Activated naive CD4-positive, alpha-beta T cell treated with anti-CD3 and anti-CD28 coated beads for 36 hours (primary cell): ENCODE measurements around the gene KCTD2. TPM values are rescaled to one million over a fixed set of nuclear protein-coding genes. Genes with fewer than 3 reads are reported as not detected.
A peak's percentile ranks its signal among the peaks of the same experiment; 100 is the strongest.
"Not testable (repeated sequence)": the region's sequence is repeated elsewhere in the genome, so short reads cannot be mapped to it uniquely, and the experiment has no call there.

Source experiments
- CTCF ChIA-PET: fragments of 350-600 bp; sonication (Branson Sonifier 250); formaldehyde crosslinking; loops from one replicate; lab custom pipeline; 2021; ENCODE audit warnings: antibody characterized with exemption; lab: Charles Lee
- DNase-seq: peaks from one replicate; pipeline ENCODE4 v3.0.0-alpha.2; 2020
- H3K27ac Mint-ChIP-seq: one replicate; pipeline ENCODE4 v1.8.0; 2021; ENCODE audit warnings: mild to moderate bottlenecking, mixed read lengths
- H3K27me3 Mint-ChIP-seq: one replicate; pipeline ENCODE4 v1.8.0; 2021; ENCODE audit warnings: low read depth, mixed read lengths
- H3K36me3 Mint-ChIP-seq: one replicate; pipeline ENCODE4 v1.8.0; 2021; ENCODE audit warnings: low read depth, mixed read lengths
- H3K4me1 Mint-ChIP-seq: one replicate; pipeline ENCODE4 v1.8.0; 2021; ENCODE audit warnings: low read depth, mixed read lengths
- H3K4me3 Mint-ChIP-seq: one replicate; pipeline ENCODE4 v1.8.0; 2021; ENCODE audit warnings: mild to moderate bottlenecking, moderate library complexity, mixed read lengths
- H3K9me3 Mint-ChIP-seq: one replicate; pipeline ENCODE4 v1.8.0; 2021; ENCODE audit warnings: mixed read lengths
- intact Hi-C: fragments of 100-400 bp; cut with micrococcal nuclease; formaldehyde crosslinking; loops from one replicate; pipeline ENCODE4 v1.15.1; 2023
- total RNA-seq, 2 experiments: library from RNA; stranded (reverse); gene quantifications; one replicate each; pipeline ENCODE4 v1.2.3, GENCODE V29; 2021

Gene KCTD2
- total RNA-seq, 2 experiments from 2014 or later, result 18.7 to 20.8 TPM

DNA sequence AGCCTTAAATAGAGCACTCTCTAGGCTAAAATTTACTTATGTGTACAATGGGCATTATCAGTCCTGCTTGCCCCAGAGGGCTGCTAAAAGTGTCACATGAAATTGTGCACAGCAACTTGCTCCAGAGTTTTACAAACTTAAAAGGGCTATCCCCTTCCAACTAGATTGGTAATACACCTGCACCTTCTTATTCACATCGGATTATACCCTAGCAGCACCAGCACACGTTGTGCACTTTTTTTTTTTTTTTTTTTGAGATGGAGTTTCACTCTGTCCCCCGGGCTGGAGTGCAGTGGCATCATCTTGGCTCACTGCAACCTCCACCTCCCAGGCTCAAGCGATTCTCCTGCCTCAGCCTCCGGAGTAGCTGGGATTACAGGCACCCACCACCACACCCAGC is 3.2 kb upstream of the KCTD2 start:
- CTCF ChIA-PET, H3K27me3 Mint-ChIP-seq, DNase-seq, intact Hi-C loops, H3K36me3 Mint-ChIP-seq, H3K4me3 Mint-ChIP-seq, H3K27ac Mint-ChIP-seq, H3K9me3 Mint-ChIP-seq: not testable (repeated sequence)
- peaks cover 34% of the 10 kb centered on the region for H3K4me1 Mint-ChIP-seq

DNA sequence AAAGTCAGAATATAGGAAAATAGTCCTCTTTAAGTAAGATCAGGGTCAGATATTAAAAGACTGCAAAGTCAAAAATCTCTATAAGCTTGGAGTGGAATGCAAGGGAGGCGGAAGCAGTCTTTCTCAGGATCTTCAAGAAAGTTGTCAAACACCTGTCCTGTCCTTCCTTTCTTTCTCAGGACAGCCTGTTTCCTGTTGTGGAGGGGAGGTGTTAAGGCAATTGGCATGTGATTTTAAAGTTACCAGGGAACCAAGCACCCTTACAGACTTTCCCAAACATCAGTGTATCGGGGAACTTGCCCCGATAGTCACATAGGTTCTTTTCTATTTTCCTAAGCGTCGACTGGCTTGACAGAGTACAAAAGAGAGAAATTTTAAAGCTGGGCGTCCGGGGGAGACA is 2.3 kb upstream of the KCTD2 start:
- no peaks in the 10 kb centered on the region for H3K27me3 Mint-ChIP-seq
- no peak for DNase-seq
- H3K4me1 Mint-ChIP-seq, result peaks cover 44% of the 10 kb centered on the region
- peaks cover 7% of the 10 kb centered on the region for H3K36me3 Mint-ChIP-seq
- H3K9me3 Mint-ChIP-seq, result no peaks in the 10 kb centered on the region
- CTCF ChIA-PET, result no interaction called here
- peak overlapping the region; percentile 36 for H3K4me3 Mint-ChIP-seq
- intact Hi-C loops, result loop anchor here (5.0 kb wide), 6 partner anchors 43 to 172 kb away; partner anchors contain the start of genes ARMC7, FDXR, SLC16A5 and SUMO2
- H3K27ac Mint-ChIP-seq, result no peak overlapping the region

DNA sequence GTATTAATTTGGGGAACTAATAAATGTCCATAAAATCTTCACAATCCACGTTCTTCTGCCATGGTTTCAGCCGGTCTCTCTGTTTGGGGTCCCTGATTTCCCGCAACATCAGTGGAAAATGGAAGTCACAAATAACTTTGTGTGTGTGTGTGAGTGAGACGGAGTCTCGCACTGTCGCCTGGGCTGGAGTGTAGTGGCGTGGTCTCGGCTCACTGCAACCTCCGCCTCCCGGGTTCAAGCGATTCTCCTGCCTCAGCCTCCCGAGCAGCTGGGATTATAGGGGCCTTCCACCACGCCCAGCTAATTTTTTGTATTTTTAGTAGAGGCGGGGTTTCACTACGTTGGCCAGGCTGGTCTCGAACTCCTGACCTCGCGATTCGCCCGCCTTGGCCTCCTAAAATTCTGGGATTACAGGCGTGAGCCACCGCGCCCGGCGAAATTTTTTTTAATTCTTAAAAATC is 1.0 kb upstream of the KCTD2 start:
- Mint-ChIP-seq H3K4me3 (peak overlapping the region; percentile 97), H3K4me1 (peaks cover 47% of the 10 kb centered on the region)
- intact Hi-C loops, result loop anchor here (2.0 to 5.0 kb wide), 9 partner anchors 13 to 174 kb away; partner anchors contain the start of genes ARMC7, CDR2L, FDXR and MRPL58
- CTCF ChIA-PET, result interaction anchor here (0.8 kb wide), 1 partner anchor 9 kb away, joined by 3 read pairs; no protein-coding TSS in a partner anchor
- DNase-seq, H3K9me3 Mint-ChIP-seq, H3K27me3 Mint-ChIP-seq, H3K36me3 Mint-ChIP-seq, H3K27ac Mint-ChIP-seq: not testable (repeated sequence)

DNA sequence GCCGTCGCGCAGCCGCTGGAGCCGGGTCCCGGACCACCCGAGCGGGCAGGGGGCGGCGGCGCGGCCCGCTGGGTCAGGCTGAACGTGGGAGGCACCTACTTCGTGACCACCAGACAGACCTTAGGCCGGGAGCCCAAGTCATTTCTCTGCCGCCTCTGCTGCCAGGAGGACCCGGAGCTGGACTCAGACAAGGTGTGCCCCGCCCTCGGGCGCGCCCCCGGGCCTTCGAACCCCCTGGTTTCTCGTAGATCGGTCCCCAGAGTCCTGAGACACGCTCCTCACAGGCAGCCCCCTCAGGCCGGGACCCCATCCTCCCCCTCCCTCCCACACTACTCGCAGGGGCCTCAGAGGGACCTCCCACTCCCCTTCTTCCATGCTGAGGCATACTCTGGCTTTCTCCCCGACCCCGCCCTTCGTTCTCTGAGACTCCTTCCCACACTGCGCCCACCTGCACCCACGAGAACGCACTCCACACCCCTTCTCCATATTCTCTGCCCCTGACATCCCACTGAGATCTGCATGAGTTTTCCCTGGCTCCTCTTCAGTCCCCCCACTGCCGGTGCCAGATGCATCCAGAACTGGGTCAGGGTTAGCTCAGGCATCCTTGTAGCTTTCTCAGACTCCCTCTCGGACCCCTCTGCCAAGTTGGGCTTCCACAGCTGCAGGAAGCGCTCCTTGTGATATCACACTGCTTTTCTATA is 523 bp downstream of the KCTD2 start:
- Mint-ChIP-seq H3K4me3 (peak overlapping the region; percentile 97), H3K27ac (peak overlapping the region; percentile 87), H3K36me3 (peaks cover 8% of the 10 kb centered on the region), H3K27me3 (no peaks in the 10 kb centered on the region), H3K9me3 (no peaks in the 10 kb centered on the region), H3K4me1 (peaks cover 47% of the 10 kb centered on the region)
- intact Hi-C loops, result loop anchor here (1.0 to 5.0 kb wide), 11 partner anchors 11 to 175 kb away; partner anchors contain the start of genes ARMC7, CDR2L, FDXR and JPT1
- CTCF ChIA-PET, result interaction anchor here (1.0 to 3.0 kb wide), 4 partner anchors 13 to 89 kb away, joined by 3 to 17 read pairs (median 10); no protein-coding TSS in a partner anchor
- peak; percentile 30 for DNase-seq

DNA sequence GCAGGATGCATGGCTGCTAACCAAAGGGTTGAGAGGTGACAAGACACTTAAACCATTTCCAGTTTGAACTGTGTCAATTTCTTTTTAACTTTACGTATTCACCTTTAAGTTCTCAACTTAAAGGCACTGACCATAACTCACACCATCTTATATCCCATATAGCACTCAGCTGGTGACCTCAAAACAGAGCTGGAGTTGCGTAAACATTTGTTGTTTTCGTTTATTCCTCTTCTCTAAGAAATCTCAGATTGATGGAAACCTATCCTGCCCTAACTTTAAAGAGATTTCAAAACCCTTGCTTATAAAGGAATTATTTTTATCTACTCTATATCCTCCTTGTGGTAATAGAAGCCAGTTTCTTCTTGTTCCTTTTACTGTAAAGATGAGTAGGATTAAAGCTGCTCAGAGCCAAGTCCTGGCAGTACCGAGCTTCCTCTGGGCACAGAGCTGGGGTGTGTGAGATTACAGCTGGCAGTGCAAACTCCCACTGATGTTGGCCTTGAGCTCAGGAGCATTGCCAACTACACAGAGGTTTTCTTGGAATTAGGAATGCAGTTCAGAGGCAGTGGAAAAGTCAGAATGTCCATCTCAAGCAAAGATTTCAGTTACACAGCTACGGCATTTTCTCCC is 1.3 kb downstream of the KCTD2 start:
- H3K27ac Mint-ChIP-seq, result peak overlapping the region; percentile 87
- H3K9me3 Mint-ChIP-seq, result no peaks in the 10 kb centered on the region
- intact Hi-C loops, result loop anchor here (5.0 kb wide), 6 partner anchors 39 to 176 kb away; partner anchors contain the start of genes ARMC7, FDXR, SLC16A5 and SUMO2
- peaks cover 10% of the 10 kb centered on the region for H3K36me3 Mint-ChIP-seq
- no peaks in the 10 kb centered on the region for H3K27me3 Mint-ChIP-seq
- CTCF ChIA-PET, result interaction anchor here (0.8 to 3.0 kb wide), 5 partner anchors 9 to 125 kb away, joined by 3 to 17 read pairs (median 4); no protein-coding TSS in a partner anchor
- peaks cover 47% of the 10 kb centered on the region for H3K4me1 Mint-ChIP-seq
- H3K4me3 Mint-ChIP-seq, result peak overlapping the region; percentile 97
- no peak for DNase-seq

DNA sequence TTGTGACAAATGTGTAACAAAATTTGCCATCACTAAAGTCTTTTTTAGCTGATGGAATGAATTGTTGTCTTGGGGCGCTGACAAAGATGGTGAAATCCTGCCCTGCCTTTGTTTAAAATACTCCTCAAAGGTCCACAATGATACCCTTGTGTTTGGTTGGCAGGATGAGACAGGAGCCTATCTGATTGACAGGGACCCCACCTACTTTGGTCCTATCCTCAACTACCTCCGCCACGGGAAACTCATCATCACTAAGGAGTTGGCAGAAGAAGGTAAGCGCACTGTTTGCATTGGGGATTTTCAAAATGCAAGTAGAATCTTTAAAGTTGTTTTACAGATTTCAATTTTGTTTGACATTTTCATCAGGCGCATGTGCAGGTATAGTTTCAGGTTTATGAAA is 2.0 kb downstream of the KCTD2 start:
- H3K27me3 Mint-ChIP-seq, result no peaks in the 10 kb centered on the region

DNA sequence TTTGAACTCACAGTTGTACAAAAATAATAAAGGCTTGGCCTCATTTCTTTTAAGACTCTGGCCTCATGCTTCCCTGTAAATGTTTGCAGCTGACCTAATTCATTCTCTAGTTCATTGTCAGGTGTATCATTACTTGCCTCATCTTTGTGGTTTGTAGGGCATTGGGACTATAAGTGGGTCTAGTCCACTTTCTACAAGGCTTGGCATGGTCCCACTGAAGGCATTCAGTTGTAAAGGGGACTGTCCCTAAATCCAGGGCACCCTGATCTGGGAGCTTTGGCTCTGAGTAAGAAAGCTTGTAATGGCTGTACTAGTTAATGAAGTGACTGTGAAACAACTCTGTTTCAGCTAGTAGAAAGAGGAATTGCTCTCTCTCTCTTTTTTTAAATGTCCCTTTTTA is 2.7 kb downstream of the KCTD2 start:
- intact Hi-C loops, result loop anchor here (5.0 kb wide), 6 partner anchors 38 to 177 kb away; partner anchors contain the start of genes ARMC7, FDXR, SLC16A5 and SUMO2
- Mint-ChIP-seq H3K4me1 (peaks cover 41% of the 10 kb centered on the region), H3K27me3 (no peaks in the 10 kb centered on the region), H3K4me3 (no peak overlapping the region), H3K9me3 (no peaks in the 10 kb centered on the region), H3K36me3 (peaks cover 14% of the 10 kb centered on the region), H3K27ac (no peak overlapping the region)
- CTCF ChIA-PET, result interaction anchor here (1.0 to 3.0 kb wide), 3 partner anchors 11 to 64 kb away, joined by 3 to 17 read pairs (median 12); no protein-coding TSS in a partner anchor
- DNase-seq, result peak; percentile 13

More for the DNA sequence above, 2.0 kb downstream of the KCTD2 start:
- Mint-ChIP-seq H3K36me3 (peaks cover 14% of the 10 kb centered on the region), H3K27ac (no peak overlapping the region), H3K4me1 (peaks cover 44% of the 10 kb centered on the region), H3K4me3 (no peak overlapping the region), H3K9me3 (no peaks in the 10 kb centered on the region)
- no peak for DNase-seq
- CTCF ChIA-PET, result interaction anchor here (0.8 to 3.0 kb wide), 6 partner anchors 8 to 124 kb away, joined by 3 to 17 read pairs (median 4); no protein-coding TSS in a partner anchor
- intact Hi-C loops, result loop anchor here (5.0 kb wide), 6 partner anchors 38 to 177 kb away; partner anchors contain the start of genes ARMC7, FDXR, SLC16A5 and SUMO2

DNA sequence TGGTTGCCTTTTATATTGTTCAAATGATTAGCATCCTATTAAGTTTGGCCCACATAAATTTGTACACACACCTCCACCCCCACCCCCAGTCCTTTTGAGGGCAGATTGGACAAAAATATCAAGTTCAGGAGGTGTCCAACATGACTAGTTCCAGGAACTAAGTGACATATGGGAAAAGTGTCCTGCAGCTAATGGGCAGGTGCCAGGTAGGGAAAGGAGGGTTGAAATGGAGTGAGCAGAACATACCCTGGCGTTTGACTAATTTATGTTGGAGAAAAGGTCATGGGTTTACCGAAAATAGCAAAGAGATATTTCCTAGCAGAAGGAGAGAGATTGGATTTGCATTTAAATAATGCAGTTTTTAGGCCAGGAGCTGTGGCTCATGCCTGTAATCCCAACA is 4.9 kb downstream of the KCTD2 start:
- intact Hi-C loops, result no loop called here
- H3K9me3 Mint-ChIP-seq, result no peaks in the 10 kb centered on the region
- peaks cover 17% of the 10 kb centered on the region for H3K36me3 Mint-ChIP-seq
- no peak for DNase-seq
- no peak overlapping the region for H3K27ac Mint-ChIP-seq
- peaks cover 37% of the 10 kb centered on the region for H3K4me1 Mint-ChIP-seq
- no peak overlapping the region for H3K4me3 Mint-ChIP-seq
- CTCF ChIA-PET, result no interaction called here
- H3K27me3 Mint-ChIP-seq, result no peaks in the 10 kb centered on the region

DNA sequence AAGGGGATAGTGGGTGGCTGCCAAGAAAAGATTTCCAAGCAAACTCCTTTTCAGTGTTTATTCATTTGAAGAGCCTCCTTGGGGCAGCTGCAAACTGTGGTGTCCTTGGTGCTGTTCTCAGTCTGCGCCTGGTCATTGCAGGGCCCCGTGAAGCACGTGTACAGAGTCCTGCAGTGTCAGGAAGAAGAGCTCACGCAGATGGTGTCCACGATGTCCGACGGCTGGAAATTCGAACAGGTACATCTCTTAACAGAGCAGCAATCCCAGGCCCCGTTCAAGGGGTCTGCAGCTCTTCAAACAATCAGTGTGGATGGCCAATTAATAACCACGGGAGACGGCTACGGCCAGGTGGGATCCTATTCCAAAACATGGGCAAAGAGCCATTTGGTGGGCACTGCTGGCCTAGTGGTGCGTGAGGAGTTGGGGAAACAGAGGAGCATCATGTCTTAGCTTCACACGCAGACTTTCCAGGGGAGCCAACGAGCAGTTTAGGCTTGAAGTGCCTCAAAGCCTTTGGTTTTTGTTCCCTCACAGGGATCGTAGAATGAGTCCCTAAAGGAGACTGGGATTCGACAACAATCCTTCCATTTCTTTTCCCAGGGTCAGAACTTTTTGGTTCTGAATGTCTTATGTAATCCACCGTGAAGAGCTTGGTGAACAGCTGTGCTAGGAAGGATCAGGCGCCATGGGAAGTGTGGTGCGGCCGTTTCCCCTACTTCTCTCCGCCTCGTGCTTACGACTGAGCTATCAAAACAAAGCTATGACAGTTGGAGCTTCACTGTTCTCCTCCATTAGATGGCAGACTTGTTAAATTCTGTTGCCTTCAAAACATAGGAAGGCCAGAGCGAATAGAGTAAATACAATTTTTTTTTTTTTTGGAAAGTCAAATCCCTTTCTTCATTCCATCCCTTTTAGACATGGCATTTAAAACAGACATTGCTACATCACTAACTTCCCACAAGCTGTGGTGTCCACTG is 12.6 kb downstream of the KCTD2 start:
- H3K4me1 Mint-ChIP-seq, result peaks cover 19% of the 10 kb centered on the region
- no peak for DNase-seq
- H3K27ac Mint-ChIP-seq, result no peak overlapping the region
- CTCF ChIA-PET, result interaction anchor here (0.7 to 3.5 kb wide), 10 partner anchors 11 to 142 kb away, joined by 3 to 17 read pairs (median 4); no protein-coding TSS in a partner anchor
- no peaks in the 10 kb centered on the region for H3K9me3 Mint-ChIP-seq
- H3K4me3 Mint-ChIP-seq, result no peak overlapping the region
- no peaks in the 10 kb centered on the region for H3K27me3 Mint-ChIP-seq
- intact Hi-C loops, result loop anchor here (2.0 kb wide), 2 partner anchors 71 to 141 kb away; partner anchors contain the start of gene NT5C
- peaks cover 16% of the 10 kb centered on the region for H3K36me3 Mint-ChIP-seq

DNA sequence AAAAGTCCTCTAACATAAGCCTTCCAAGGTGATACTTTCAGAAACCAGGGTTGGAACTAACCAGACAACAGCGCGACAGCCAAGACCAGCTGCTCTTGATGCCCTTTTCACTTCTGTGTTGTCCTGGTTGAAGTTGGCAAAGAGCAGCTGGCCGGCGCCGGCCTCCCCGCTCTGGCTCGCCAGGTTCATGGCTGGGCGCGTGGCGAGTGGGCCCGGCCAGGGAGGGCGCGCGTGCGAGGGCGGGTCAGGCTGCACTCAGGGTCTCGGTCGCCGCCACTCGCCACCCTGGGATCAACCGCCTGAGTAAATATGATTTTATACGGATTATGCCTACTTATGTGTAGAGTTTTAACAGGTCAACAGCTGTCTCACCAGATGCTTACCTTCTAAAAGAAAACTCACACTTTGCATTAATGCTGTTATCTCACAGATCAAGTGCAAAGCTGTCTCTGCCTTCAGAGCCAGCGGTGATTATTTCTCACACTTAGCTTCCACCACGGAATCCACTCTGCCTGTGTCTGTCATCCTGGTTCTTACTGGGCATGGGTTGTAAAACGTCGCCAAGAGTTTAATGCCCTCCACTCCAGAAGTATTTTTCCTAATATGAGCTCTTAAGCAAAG is 13.5 kb downstream of the KCTD2 start:
- no peaks in the 10 kb centered on the region for H3K27me3 Mint-ChIP-seq
- no peaks in the 10 kb centered on the region for H3K9me3 Mint-ChIP-seq
- intact Hi-C loops, result loop anchor here (2.0 kb wide), 2 partner anchors 70 to 140 kb away; partner anchors contain the start of gene NT5C
- no peak for DNase-seq
- peaks cover 17% of the 10 kb centered on the region for H3K36me3 Mint-ChIP-seq
- no peak overlapping the region for H3K27ac Mint-ChIP-seq
- H3K4me3 Mint-ChIP-seq, result no peak overlapping the region
- CTCF ChIA-PET, result interaction anchor here (0.8 to 3.5 kb wide), 7 partner anchors 12 to 109 kb away, joined by 3 to 17 read pairs (median 4); no protein-coding TSS in a partner anchor
- peaks cover 25% of the 10 kb centered on the region for H3K4me1 Mint-ChIP-seq

DNA sequence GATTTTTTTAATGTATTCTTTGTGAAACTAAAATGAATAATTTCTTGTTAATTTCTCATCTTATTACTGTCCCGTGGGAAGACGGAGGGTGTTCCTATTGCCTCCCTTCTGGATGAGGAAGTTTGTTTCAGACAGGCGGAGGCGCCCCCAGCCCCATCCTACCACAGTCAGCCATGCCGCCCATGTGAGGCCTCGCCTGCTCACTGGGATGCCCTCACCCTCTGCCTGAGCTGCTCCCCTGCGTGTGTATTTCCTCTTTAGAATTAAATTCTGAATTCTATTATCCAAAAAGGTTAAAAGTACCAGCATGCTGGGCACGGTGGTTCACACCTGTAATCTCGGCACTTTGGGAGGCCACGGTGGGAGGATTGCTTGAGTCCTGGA is 14.0 kb downstream of the KCTD2 start:
- Mint-ChIP-seq H3K4me1 (peaks cover 28% of the 10 kb centered on the region), H3K27ac (no peak overlapping the region), H3K27me3 (no peaks in the 10 kb centered on the region), H3K4me3 (no peak overlapping the region), H3K9me3 (no peaks in the 10 kb centered on the region), H3K36me3 (peaks cover 17% of the 10 kb centered on the region)
- intact Hi-C loops, result loop anchor here (2.0 kb wide), 2 partner anchors 70 to 140 kb away; partner anchors contain the start of gene NT5C
- DNase-seq, result no peak
- CTCF ChIA-PET, result interaction anchor here (3.5 kb wide), 1 partner anchor 12 kb away, joined by 17 read pairs; no protein-coding TSS in a partner anchor
